ENCODE results near the gene CNKSR3. TPM values are rescaled to one million over a fixed set of nuclear protein-coding genes. Genes with fewer than 3 reads are reported as not detected.

CNKSR3 gene
- total RNA-seq, 1 donor from 2014 or later = 11.8 TPM

DNA sequence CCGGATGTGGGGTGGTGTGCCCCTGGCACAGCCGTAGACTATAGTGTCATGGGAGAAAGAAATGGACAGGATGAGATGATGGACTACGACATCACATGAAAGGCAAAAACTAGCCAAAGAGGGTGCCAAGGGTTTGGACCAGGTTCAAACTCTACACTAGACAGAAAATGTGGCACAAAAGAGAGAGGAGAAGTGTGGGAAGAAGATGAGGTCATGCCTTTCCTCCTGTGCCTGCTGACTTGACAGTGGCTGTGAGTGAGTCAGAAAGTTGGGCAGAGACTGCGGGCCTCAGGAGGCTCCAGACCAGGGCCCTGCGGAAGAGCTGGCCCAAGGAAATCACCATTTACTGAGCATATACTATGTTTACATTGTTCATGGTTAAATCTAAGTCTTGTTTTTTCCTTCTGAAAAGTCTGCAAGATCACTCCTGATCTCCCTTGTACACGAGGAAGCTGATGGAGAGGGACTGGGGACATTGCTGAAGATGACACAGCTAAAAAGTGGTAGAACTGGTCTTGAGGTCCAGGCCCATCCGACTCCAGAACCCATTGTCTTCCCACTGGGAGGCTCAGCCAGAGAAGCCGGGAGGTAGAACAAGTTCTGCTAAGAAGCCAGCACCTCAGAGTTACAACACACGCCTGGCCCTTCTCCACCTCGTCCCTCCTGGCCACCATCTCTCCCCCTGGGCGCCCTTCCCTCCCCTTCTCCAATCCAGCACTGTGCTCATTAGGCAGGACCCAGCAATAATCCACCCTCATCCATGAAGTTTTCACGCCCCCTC lies 35.6 kb downstream of the CNKSR3 start:
- Histone ChIP-seq H3K36me3 (no peaks in the 10 kb centered on the region), H3K9me3 (no peaks in the 10 kb centered on the region), H3K4me1 (peaks cover 6% of the 10 kb centered on the region), H3K27ac (no peak overlapping the region), H3K4me3 (no peak overlapping the region), H3K27me3 (no peaks in the 10 kb centered on the region)
- intact Hi-C loops (cut with DNase I) = no loop called here
- no peak for ATAC-seq
- TF ChIP-seq, protein P1, sequence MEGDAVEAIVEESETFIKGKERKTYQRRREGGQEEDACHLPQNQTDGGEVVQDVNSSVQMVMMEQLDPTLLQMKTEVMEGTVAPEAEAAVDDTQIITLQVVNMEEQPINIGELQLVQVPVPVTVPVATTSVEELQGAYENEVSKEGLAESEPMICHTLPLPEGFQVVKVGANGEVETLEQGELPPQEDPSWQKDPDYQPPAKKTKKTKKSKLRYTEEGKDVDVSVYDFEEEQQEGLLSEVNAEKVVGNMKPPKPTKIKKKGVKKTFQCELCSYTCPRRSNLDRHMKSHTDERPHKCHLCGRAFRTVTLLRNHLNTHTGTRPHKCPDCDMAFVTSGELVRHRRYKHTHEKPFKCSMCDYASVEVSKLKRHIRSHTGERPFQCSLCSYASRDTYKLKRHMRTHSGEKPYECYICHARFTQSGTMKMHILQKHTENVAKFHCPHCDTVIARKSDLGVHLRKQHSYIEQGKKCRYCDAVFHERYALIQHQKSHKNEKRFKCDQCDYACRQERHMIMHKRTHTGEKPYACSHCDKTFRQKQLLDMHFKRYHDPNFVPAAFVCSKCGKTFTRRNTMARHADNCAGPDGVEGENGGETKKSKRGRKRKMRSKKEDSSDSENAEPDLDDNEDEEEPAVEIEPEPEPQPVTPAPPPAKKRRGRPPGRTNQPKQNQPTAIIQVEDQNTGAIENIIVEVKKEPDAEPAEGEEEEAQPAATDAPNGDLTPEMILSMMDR (IDR thresholded peaks at IDR 0.05) = no peak
- DNase-seq = no peak

GRCh38 chr6:154473324-154473723 lies 37.2 kb downstream of the CNKSR3 start:
- H3K9me3 ChIP-seq = no peaks in the 10 kb centered on the region
- H3K36me3 ChIP-seq = no peaks in the 10 kb centered on the region
- intact Hi-C loops (cut with DNase I) = no loop called here
- ATAC-seq (no peak), DNase-seq (no peak)
- TF ChIP-seq, protein P1 (IDR thresholded peaks at IDR 0.05) = no peak
- H3K4me3 ChIP-seq = no peak overlapping the region
- H3K27ac ChIP-seq = no peak overlapping the region
- peaks cover under 1% of the 10 kb centered on the region for H3K4me1 ChIP-seq
- no peaks in the 10 kb centered on the region for H3K27me3 ChIP-seq

DNA sequence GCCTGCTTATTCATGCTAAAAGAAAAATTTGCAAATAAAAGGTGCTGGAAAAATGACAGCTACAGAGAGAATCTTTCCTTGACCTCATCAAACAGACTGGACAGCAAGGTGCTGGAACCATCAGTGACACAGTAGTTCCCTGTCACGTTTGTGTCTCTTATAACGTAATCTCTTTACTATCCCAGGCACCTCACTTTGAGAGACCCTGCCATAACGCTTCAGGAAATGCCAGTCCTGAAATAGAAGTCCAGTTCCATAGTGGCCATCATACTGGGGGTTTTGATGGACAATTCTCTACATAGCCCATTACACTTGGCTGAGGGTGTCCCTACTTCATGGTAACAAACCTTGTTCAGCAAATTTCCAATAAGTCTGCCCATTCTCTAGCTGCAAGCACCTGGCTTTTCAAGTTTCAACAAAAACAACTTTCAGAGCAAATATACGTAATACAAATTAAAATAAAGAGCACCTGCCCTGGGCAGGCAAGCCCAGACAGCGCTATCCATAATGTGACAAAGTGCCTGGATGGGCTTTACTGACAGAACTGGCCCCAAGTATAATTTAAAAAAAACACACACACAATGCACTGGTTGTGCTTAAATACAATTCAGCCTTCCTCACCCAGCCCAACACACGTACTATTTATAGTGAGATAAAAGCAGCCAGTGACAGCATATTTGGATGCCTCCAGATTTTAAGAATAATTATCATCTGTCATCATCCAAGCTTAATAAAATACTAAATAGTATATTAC lies 38.7 kb downstream of the CNKSR3 start:
- H3K27ac ChIP-seq = no peak overlapping the region
- H3K4me3 ChIP-seq = no peak overlapping the region
- H3K9me3 ChIP-seq = no peaks in the 10 kb centered on the region
- intact Hi-C loops (cut with DNase I) = no loop called here
- ATAC-seq (no peak), DNase-seq (no peak)
- no peaks in the 10 kb centered on the region for H3K36me3 ChIP-seq
- TF ChIP-seq, protein P1 (IDR thresholded peaks at IDR 0.05) = no peak
- H3K4me1 ChIP-seq = no peaks in the 10 kb centered on the region
- no peaks in the 10 kb centered on the region for H3K27me3 ChIP-seq

DNA sequence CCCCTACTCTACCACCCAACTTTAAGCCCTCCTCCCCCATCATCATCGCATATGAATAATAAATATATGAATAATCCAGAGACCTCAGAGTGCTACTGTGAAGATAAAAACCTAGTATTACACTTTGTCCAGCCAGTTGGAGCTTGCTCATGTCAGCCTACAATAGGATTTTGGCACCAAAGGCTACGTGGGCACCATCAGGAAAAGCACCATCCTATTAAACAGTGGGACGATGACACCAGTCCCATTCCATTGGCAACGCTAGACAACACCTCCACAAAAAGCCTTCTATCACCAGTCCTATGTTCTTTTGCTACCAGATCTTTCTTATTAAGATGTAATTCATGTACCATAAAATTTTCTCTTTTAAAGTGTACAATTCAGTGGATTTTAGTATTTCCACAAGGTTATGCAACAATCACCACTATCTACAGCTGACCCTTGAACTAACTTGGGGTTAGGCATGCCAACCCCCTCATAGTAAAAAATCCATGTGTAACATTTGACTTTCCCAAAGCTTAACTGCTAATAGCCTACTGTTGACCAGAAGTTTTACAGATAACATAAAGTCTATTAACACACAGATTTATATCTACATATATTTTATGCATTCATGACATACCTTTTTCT lies 41.1 kb downstream of the CNKSR3 start:
- intact Hi-C loops (cut with DNase I) = no loop called here
- Histone ChIP-seq H3K9me3 (no peaks in the 10 kb centered on the region), H3K27me3 (no peaks in the 10 kb centered on the region), H3K27ac (no peak overlapping the region), H3K4me1 (no peaks in the 10 kb centered on the region), H3K4me3 (no peak overlapping the region), H3K36me3 (no peaks in the 10 kb centered on the region)
- ATAC-seq (no peak), DNase-seq (no peak)
- TF ChIP-seq, protein P1 (IDR thresholded peaks at IDR 0.05) = no peak

GRCh38 chr6:154468760-154469159 lies 41.7 kb downstream of the CNKSR3 start:
- H3K27me3 ChIP-seq = no peaks in the 10 kb centered on the region
- H3K4me3 ChIP-seq = no peak overlapping the region
- TF ChIP-seq, protein P1 (IDR thresholded peaks at IDR 0.05) = no peak
- H3K9me3 ChIP-seq = no peaks in the 10 kb centered on the region
- ATAC-seq (no peak), DNase-seq (no peak)
- intact Hi-C loops (cut with DNase I) = no loop called here
- no peaks in the 10 kb centered on the region for H3K36me3 ChIP-seq
- no peak overlapping the region for H3K27ac ChIP-seq
- H3K4me1 ChIP-seq = no peaks in the 10 kb centered on the region
